T-helper 1 cell treated with Interleukin-12 subunit alpha and Interleukin-12 subunit beta and Interleukin-4 antibody, amounts not matched to agents 30 ng/mL and 1 ng/mL, for 36 hours (primary cell): ENCODE measurements around the gene TM9SF1. TPM values are rescaled to one million over a fixed set of nuclear protein-coding genes. Genes with fewer than 3 reads are reported as not detected.
"Not testable (repeated sequence)": the region's sequence is repeated elsewhere in the genome, so short reads cannot be mapped to it uniquely, and the experiment has no call there.

Experiments
- intact Hi-C: fragments of 100-400 bp; cut with micrococcal nuclease; formaldehyde crosslinking; loops from one replicate; pipeline ENCODE4 v1.15.1; 2024
- total RNA-seq: library from RNA; stranded (reverse); gene quantifications from 2 replicates; pipeline ENCODE4 v1.2.3, GENCODE V29; 2022

Gene TM9SF1
- total RNA-seq, 1 donor from 2014 or later = 45.3 TPM

- intact Hi-C loops = not testable (repeated sequence)
Observed at GRCh38 chr14:24202538-24202937, 7.3 kb upstream of the TM9SF1 start.

- intact Hi-C loops = loop anchor here (5.0 kb wide), 1 partner anchor 647 kb away; the partner anchor contains the start of gene ZFHX2
Observed at GRCh38 chr14:24198814-24199524, 3.7 kb upstream of the TM9SF1 start.

GRCh38 chr14:24197056-24197450 lies 1.8 kb upstream of the TM9SF1 start:
- intact Hi-C loops = loop anchor here (5.0 kb wide), 1 partner anchor 645 kb away; the partner anchor contains the start of gene ZFHX2

- intact Hi-C loops = loop anchor here (5.0 kb wide), 1 partner anchor 644 kb away; the partner anchor contains the start of gene ZFHX2
Observed at GRCh38 chr14:24196071-24197055, 1.1 kb upstream of the TM9SF1 start.

- intact Hi-C loops = loop anchor here (1.0 to 5.0 kb wide), 11 partner anchors 18 to 643 kb away; partner anchors contain the start of genes CHMP4A, DCAF11, DHRS1 and EMC9
Observed at GRCh38 chr14:24194873-24195185, 412 bp downstream of the TM9SF1 start.

GRCh38 chr14:24194186-24194872 lies 912 bp downstream of the TM9SF1 start:
- intact Hi-C loops = loop anchor here (1.0 kb wide), 1 partner anchor 77 kb away; the partner anchor contains the start of gene RABGGTA

- intact Hi-C loops = no loop called here
Observed at GRCh38 chr14:24192933-24193332, 2.3 kb downstream of the TM9SF1 start.

GRCh38 chr14:24190416-24190815 lies 4.8 kb downstream of the TM9SF1 start:
- intact Hi-C loops = no loop called here

GRCh38 chr14:24189460-24189859 lies 5.8 kb downstream of the TM9SF1 start:
- intact Hi-C loops = no loop called here

GRCh38 chr14:24189059-24189375 lies 6.2 kb downstream of the TM9SF1 start:
- intact Hi-C loops = no loop called here

GRCh38 chr14:24188251-24189058 lies 6.8 kb downstream of the TM9SF1 start, which contains the start of gene IPO4:
TSS of gene IPO4 (minus strand) at chr14:24188816. CDS start at chr14:24188787, 29 bp downstream.
- intact Hi-C loops = loop anchor here (1.0 kb wide), 10 partner anchors 25 to 254 kb away; partner anchors contain the start of genes CHMP4A, DCAF11, DHRS1 and GMPR2

- intact Hi-C loops = no loop called here
Observed at GRCh38 chr14:24187539-24187915, 7.7 kb downstream of the TM9SF1 start.

- intact Hi-C loops = no loop called here
Observed at GRCh38 chr14:24186831-24187538, 8.3 kb downstream of the TM9SF1 start.

- intact Hi-C loops = no loop called here
Observed at GRCh38 chr14:24185741-24186140, 9.5 kb downstream of the TM9SF1 start.

- intact Hi-C loops = no loop called here
Observed at GRCh38 chr14:24185026-24185425, 10.2 kb downstream of the TM9SF1 start.

- intact Hi-C loops = no loop called here
Observed at GRCh38 chr14:24184104-24184970, 10.9 kb downstream of the TM9SF1 start.

GRCh38 chr14:24183014-24183481 lies 12.2 kb downstream of the TM9SF1 start:
- intact Hi-C loops = no loop called here

GRCh38 chr14:24182110-24182882 lies 12.9 kb downstream of the TM9SF1 start:
- intact Hi-C loops = no loop called here
